Sigmoid colon (tissue), 4 donors: ENCODE results near the gene CDC40.

Experiments
- CTCF ChIP-seq, 4 experiments: fragments of 450-650 bp in 3 of 4; fragments of 200-600 bp in 1 of 4; IDR thresholded peaks; one replicate each; pipeline ENCODE4 v1.5.1; 2016 to 2019; ENCODE audit warnings: antibody characterized with exemption in 4 of 4, mild to moderate bottlenecking in 3 of 4, moderate library complexity in 2 of 4
- EP300 ChIP-seq, 4 donors: sonication (generic); formaldehyde crosslinking; IDR thresholded peaks; one replicate each; pipeline ENCODE4 v1.6.1; 2017; ENCODE audit warnings: antibody characterized with exemption in 4 of 4
- POLR2A ChIP-seq, 2 donors: fragments of 450-650 bp; IDR thresholded peaks; one replicate each; pipeline ENCODE4 v1.6.1; 2016; ENCODE audit warnings: antibody characterized with exemption in 2 of 2, mild to moderate bottlenecking in 2 of 2, moderate library complexity in 2 of 2

GRCh38 chr6:110269623-110270022 is 89.4 kb downstream of the CDC40 start:
- no peak for TF ChIP-seq POLR2A (IDR thresholded peaks at IDR 0.05)
- TF ChIP-seq CTCF (IDR thresholded peaks at IDR 0.05) = no peak
- no peak for TF ChIP-seq EP300 (IDR thresholded peaks at IDR 0.05)
